ENCODE data around the gene PGF.

DNA sequence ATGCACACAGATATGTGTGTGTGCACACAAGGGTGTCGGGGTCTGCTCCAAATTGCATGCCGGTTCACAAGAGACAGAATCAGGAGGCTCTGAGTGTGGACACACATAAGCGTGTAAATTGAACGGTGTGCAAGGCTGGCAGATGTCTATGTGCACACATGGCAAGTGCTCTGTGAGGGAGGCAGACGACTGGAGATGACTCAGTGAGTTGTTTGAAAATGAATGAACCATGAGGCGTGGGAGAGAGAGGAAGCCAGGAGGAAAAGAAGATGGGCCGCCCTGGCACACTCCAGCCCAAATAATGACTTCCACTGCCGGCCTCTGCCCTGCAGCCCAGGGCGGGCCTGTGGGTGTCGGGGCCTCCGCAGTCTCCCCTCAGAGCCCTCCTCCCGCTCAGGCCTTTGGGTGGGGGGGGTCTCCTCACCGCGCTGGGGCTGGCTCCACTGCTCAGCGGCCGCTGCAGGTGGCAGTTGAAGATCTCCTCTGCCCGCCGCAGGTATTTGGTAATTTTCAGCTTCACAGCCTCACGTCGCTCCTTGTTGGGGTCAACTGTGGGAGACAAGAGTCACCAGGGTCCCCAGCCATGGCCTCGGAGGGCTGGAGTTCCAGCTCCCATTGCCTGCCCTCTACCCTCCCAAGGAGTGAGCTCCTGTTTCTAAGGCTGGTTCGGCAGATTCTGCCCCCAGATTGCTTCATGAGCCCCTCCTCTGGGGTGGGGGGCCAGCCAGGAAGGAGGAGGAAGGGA, 35.8 kb downstream of the PGF start:
- TF ChIP-seq, protein P1, sequence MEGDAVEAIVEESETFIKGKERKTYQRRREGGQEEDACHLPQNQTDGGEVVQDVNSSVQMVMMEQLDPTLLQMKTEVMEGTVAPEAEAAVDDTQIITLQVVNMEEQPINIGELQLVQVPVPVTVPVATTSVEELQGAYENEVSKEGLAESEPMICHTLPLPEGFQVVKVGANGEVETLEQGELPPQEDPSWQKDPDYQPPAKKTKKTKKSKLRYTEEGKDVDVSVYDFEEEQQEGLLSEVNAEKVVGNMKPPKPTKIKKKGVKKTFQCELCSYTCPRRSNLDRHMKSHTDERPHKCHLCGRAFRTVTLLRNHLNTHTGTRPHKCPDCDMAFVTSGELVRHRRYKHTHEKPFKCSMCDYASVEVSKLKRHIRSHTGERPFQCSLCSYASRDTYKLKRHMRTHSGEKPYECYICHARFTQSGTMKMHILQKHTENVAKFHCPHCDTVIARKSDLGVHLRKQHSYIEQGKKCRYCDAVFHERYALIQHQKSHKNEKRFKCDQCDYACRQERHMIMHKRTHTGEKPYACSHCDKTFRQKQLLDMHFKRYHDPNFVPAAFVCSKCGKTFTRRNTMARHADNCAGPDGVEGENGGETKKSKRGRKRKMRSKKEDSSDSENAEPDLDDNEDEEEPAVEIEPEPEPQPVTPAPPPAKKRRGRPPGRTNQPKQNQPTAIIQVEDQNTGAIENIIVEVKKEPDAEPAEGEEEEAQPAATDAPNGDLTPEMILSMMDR (CRISPR knock-in tag; IDR thresholded peaks at IDR 0.05): no peak
- TF ChIP-seq RAD21 (CRISPR knock-in tag; IDR thresholded peaks at IDR 0.05) (no peak), EZH2 (conservative IDR thresholded peaks at IDR 0.05; ENCODE audit: low read depth, low read length) (no peak), GABPA (IDR thresholded peaks at IDR 0.05; ENCODE audit: low read depth, low read length) (no peak), GABPA (CRISPR knock-in tag; IDR thresholded peaks at IDR 0.05; ENCODE audit: low read depth) (no peak), FOXO1 (CRISPR knock-in tag; IDR thresholded peaks at IDR 0.05) (no peak), MYNN (CRISPR knock-in tag; IDR thresholded peaks at IDR 0.05; ENCODE audit: low read depth) (no peak), BHLHE40 (IDR thresholded peaks at IDR 0.05; ENCODE audit: low read length) (no peak), PAWR (CRISPR knock-in tag; IDR thresholded peaks at IDR 0.05; ENCODE audit: borderline replicate concordance) (no peak)
- TF ChIP-seq, protein P2, sequence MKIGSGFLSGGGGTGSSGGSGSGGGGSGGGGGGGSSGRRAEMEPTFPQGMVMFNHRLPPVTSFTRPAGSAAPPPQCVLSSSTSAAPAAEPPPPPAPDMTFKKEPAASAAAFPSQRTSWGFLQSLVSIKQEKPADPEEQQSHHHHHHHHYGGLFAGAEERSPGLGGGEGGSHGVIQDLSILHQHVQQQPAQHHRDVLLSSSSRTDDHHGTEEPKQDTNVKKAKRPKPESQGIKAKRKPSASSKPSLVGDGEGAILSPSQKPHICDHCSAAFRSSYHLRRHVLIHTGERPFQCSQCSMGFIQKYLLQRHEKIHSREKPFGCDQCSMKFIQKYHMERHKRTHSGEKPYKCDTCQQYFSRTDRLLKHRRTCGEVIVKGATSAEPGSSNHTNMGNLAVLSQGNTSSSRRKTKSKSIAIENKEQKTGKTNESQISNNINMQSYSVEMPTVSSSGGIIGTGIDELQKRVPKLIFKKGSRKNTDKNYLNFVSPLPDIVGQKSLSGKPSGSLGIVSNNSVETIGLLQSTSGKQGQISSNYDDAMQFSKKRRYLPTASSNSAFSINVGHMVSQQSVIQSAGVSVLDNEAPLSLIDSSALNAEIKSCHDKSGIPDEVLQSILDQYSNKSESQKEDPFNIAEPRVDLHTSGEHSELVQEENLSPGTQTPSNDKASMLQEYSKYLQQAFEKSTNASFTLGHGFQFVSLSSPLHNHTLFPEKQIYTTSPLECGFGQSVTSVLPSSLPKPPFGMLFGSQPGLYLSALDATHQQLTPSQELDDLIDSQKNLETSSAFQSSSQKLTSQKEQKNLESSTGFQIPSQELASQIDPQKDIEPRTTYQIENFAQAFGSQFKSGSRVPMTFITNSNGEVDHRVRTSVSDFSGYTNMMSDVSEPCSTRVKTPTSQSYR (CRISPR knock-in tag; IDR thresholded peaks at IDR 0.05; ENCODE audit: borderline replicate concordance): no peak
